HCT116 (cell line): ENCODE measurements around the gene GSTA3. TPM values are rescaled to one million over a fixed set of nuclear protein-coding genes. Genes with fewer than 3 reads are reported as not detected.
"Not testable (repeated sequence)": the region's sequence is repeated elsewhere in the genome, so short reads cannot be mapped to it uniquely, and the experiment has no call there.

Source experiments
- ATAC-seq: fragments of 200-7000 bp; cut with Tn5 transposase; 2 replicates; pipeline ENCODE4 v1.9.1; 2020; ENCODE audit warnings: mild to moderate bottlenecking, moderate library complexity
- BruUV-seq: library from RNA; stranded (reverse); fragments of 400-500 nt; replicated peaks from 2 replicates; lab custom pipeline; 2021; lab: Mats Ljungman, UMichigan
- CTCF ChIA-PET: fragments of 300-600 bp; sonication (Branson Sonifier 250); formaldehyde crosslinking; loops from one replicate; lab custom pipeline; 2021; ENCODE audit warnings: antibody characterized with exemption; lab: Charles Lee
- POLR2A ChIA-PET: fragments of 300-600, 350-600 bp; sonication (Branson Sonifier 250); formaldehyde crosslinking; loops from one replicate; lab custom pipeline; 2021; ENCODE audit warnings: antibody characterized with exemption; lab: Charles Lee
- RAD21 ChIA-PET, 2 experiments: fragments of 300-600 bp; sonication (Branson Sonifier 250); formaldehyde crosslinking; loops; one replicate each; lab custom pipeline; 2023; ENCODE audit warnings: low total read pairs in 2 of 2; ENCODE audit not compliant: uncharacterized antibody in 2 of 2, unreplicated experiment in 2 of 2, low non-redundant PET in 1 of 2; lab: Charles Lee
- DNase-seq: peaks from one replicate; pipeline ENCODE4 v3.0.0-alpha.2; 2010; ENCODE audit warnings: low read depth, low spot score
- H2AFZ ChIP-seq: fragments of 200-600 bp; shearing (Covaris generic), sonication (generic); 2 replicates; pipeline ENCODE4 v1.6.1; 2017; ENCODE audit warnings: low read depth, mixed run types, mixed read lengths, antibody characterized with exemption, low read length; ENCODE audit not compliant: poor library complexity, severe bottlenecking
- H3K27ac ChIP-seq: 2 replicates; pipeline ENCODE4 v1.5.1; 2012; ENCODE audit warnings: low read depth, low read length
- H3K27me3 ChIP-seq: fragments of 200-600 bp; sonication (generic); 2 replicates; pipeline ENCODE4 v1.6.1; 2016; ENCODE audit warnings: mixed run types, low read length, mixed read lengths; ENCODE audit not compliant: insufficient read depth
- H3K36me3 ChIP-seq, 2 experiments: fragments of 200-500 bp in 1 of 2; fragments of 200-600 bp in 1 of 2; sonication (Bioruptor generic) in 1 of 2; sonication (generic) in 1 of 2; 2 replicates each; pipeline versions ENCODE4 v1.5.1 to v1.6.1; 2014 to 2016; ENCODE audit warnings: low read length in 2 of 2, inconsistent platforms in 1 of 2, mixed read lengths in 1 of 2, mixed run types in 1 of 2; ENCODE audit not compliant: insufficient read depth in 2 of 2, control insufficient read depth in 1 of 2
- H3K4me1 ChIP-seq, 2 experiments: fragments of 200-600 bp in 1 of 2; sonication (generic) in 1 of 2; 2 replicates each; pipeline versions ENCODE4 v1.5.1 to v1.6.1; 2012 to 2017; ENCODE audit warnings: low read length in 2 of 2, inconsistent platforms in 1 of 2, mild to moderate bottlenecking in 1 of 2, mixed read lengths in 1 of 2, mixed run types in 1 of 2, moderate library complexity in 1 of 2; ENCODE audit not compliant: insufficient read depth in 2 of 2, control insufficient read depth in 1 of 2
- H3K4me2 ChIP-seq: fragments of 200-600 bp; sonication (generic); 2 replicates; pipeline ENCODE4 v1.6.1; 2017; ENCODE audit warnings: mixed run types, low read length, mixed read lengths
- H3K4me3 ChIP-seq, 2 experiments: fragments of 200-600 bp in 1 of 2; sonication (generic) in 1 of 2; replicated peaks in 1 of 2; 2 replicates each; pipeline ENCODE4 v1.5.1; 2011 to 2016; ENCODE audit warnings: low read length in 2 of 2, control low read depth in 1 of 2, low read depth in 1 of 2, mild to moderate bottlenecking in 1 of 2, mixed read lengths in 1 of 2, mixed run types in 1 of 2
- H3K79me2 ChIP-seq: fragments of 200-600 bp; sonication (generic); 2 replicates; pipeline ENCODE4 v1.6.1; 2017; ENCODE audit warnings: mild to moderate bottlenecking, mixed run types, low read length, moderate library complexity, mixed read lengths; ENCODE audit not compliant: insufficient read depth
- H3K9ac ChIP-seq: fragments of 200-600 bp; sonication (generic); 2 replicates; pipeline ENCODE4 v1.6.1; 2016; ENCODE audit warnings: low read length, mixed read lengths
- H3K9me2 ChIP-seq: fragments of 200-600 bp; sonication (generic), shearing (Covaris generic); 2 replicates; pipeline ENCODE4 v1.6.1; 2017; ENCODE audit warnings: mixed run types, mild to moderate bottlenecking, moderate library complexity; ENCODE audit not compliant: insufficient read depth
- H3K9me3 ChIP-seq, 2 experiments: fragments of 200-500 bp in 1 of 2; fragments of 200-600 bp in 1 of 2; sonication (Bioruptor generic) in 1 of 2; sonication (generic) in 1 of 2; 2 replicates each; pipeline ENCODE4 v1.6.1; 2014 to 2017; ENCODE audit warnings: low read length in 2 of 2, mixed read lengths in 2 of 2, inconsistent platforms in 1 of 2, low read depth in 1 of 2, mild to moderate bottlenecking in 1 of 2, mixed run types in 1 of 2, moderate library complexity in 1 of 2; ENCODE audit not compliant: control insufficient read depth in 1 of 2, insufficient read depth in 1 of 2
- H4K20me1 ChIP-seq: fragments of 200-600 bp; sonication (generic), shearing (Covaris generic); 2 replicates; pipeline ENCODE4 v1.6.1; 2017; ENCODE audit warnings: mixed run types, mild to moderate bottlenecking, moderate library complexity; ENCODE audit not compliant: insufficient read depth
- CBX3 ChIP-seq: IDR thresholded peaks from 2 replicates; pipeline ENCODE4 v1.6.1; 2012; ENCODE audit warnings: low read depth
- EGR1 ChIP-seq: IDR thresholded peaks from 2 replicates; pipeline ENCODE4 v1.6.1; 2012; ENCODE audit warnings: low read depth
- ELF1 ChIP-seq: IDR thresholded peaks from 2 replicates; pipeline ENCODE4 v1.6.1; 2012; ENCODE audit warnings: low read depth, borderline replicate concordance
- EZH2 ChIP-seq: fragments of 200-600 bp; sonication (generic); IDR thresholded peaks from 2 replicates; pipeline ENCODE4 v1.6.1; 2017; ENCODE audit warnings: antibody characterized with exemption, mixed run types
- EZH2phosphoT487 ChIP-seq: fragments of 200-600 bp; IDR thresholded peaks from 2 replicates; pipeline ENCODE4 v1.6.1; 2018; ENCODE audit warnings: antibody characterized with exemption, borderline replicate concordance
- JUND ChIP-seq: IDR thresholded peaks from 2 replicates; pipeline ENCODE4 v1.6.1; 2012
- POLR2A ChIP-seq: IDR thresholded peaks from 2 replicates; pipeline ENCODE4 v1.7.0; 2011; ENCODE audit warnings: borderline replicate concordance; ENCODE audit not compliant: insufficient read depth, insufficient read length; ENCODE audit errors: extremely low read depth
- RAD21 ChIP-seq: IDR thresholded peaks from 2 replicates; pipeline ENCODE4 v1.6.1; 2012; ENCODE audit warnings: low read depth, mild to moderate bottlenecking
- REST ChIP-seq: IDR thresholded peaks from 2 replicates; pipeline ENCODE4 v1.6.1; 2012; ENCODE audit warnings: low read depth
- SIN3A ChIP-seq: IDR thresholded peaks from 2 replicates; pipeline ENCODE4 v1.6.1; 2012; ENCODE audit warnings: low read depth
- YY1 ChIP-seq: IDR thresholded peaks from 2 replicates; pipeline ENCODE4 v1.6.1; 2011; ENCODE audit warnings: low read length, low read depth, moderate library complexity, mild to moderate bottlenecking; ENCODE audit not compliant: insufficient replicate concordance; ENCODE audit errors: extremely low read depth
- ZBTB33 ChIP-seq: IDR thresholded peaks from 2 replicates; pipeline ENCODE4 v1.6.1; 2011; ENCODE audit warnings: mild to moderate bottlenecking, low read length, moderate library complexity; ENCODE audit not compliant: insufficient replicate concordance; ENCODE audit errors: extremely low read depth
- ZFX ChIP-seq: fragments of 450-650 bp; IDR thresholded peaks from 2 replicates; pipeline ENCODE4 v1.6.1; 2017
- ZNF274 ChIP-seq: fragments of 200-500 bp; sonication (Bioruptor generic); IDR thresholded peaks from 2 replicates; pipeline ENCODE4 v1.6.1; 2014; ENCODE audit warnings: mild to moderate bottlenecking, low read depth, low read length, inconsistent platforms
- intact Hi-C: fragments of 100-400 bp; cut with micrococcal nuclease; formaldehyde crosslinking; loops from 2 replicates; pipeline ENCODE4 v1.10.0; 2022
- total RNA-seq: library from RNA; stranded (reverse); gene quantifications from one replicate; pipeline ENCODE4 v1.2.1, GENCODE V29; 2021; ENCODE audit not compliant: unreplicated experiment

GSTA3 gene
- total RNA-seq, 1 experiment from 2014 or later = not detected

- H3K27ac ChIP-seq, H3K36me3 ChIP-seq, H2AFZ ChIP-seq, H3K4me2 ChIP-seq, H3K4me1 ChIP-seq, intact Hi-C loops, DNase-seq, BruUV-seq, H3K4me3 ChIP-seq, H3K9me3 ChIP-seq, CTCF ChIA-PET, ATAC-seq, RAD21 ChIA-PET, H3K79me2 ChIP-seq, H3K9ac ChIP-seq, H3K9me2 ChIP-seq, H3K27me3 ChIP-seq, H4K20me1 ChIP-seq, POLR2A ChIA-PET: not testable (repeated sequence)
Measured at GRCh38 chr6:52923689-52924088, 14.2 kb upstream of the GSTA3 start.

GRCh38 chr6:52922161-52922560 is 12.7 kb upstream of the GSTA3 start:
- H3K79me2 ChIP-seq = no peaks in the 10 kb centered on the region
- no peaks in the 10 kb centered on the region for H4K20me1 ChIP-seq
- no peaks in the 10 kb centered on the region for H3K9me2 ChIP-seq
- DNase-seq = no peak
- peaks cover 0 to 8% of the 10 kb centered on the region in 2 experiments; a peak in 2 of 4 replicates for H3K4me1 ChIP-seq
- CTCF ChIA-PET = no interaction called here
- H3K4me3 ChIP-seq = no peak overlapping the region
- no peaks in the 10 kb centered on the region for H3K27me3 ChIP-seq
- no peaks in the 10 kb centered on the region for H3K36me3 ChIP-seq
- H3K9ac ChIP-seq = no peak overlapping the region
- ATAC-seq = no peak
- POLR2A ChIA-PET = no interaction called here
- TF ChIP-seq ELF1 (no peak), REST (no peak), ZFX (no peak), RAD21 (no peak), JUND (no peak), CBX3 (no peak), POLR2A (no peak), ZBTB33 (no peak), YY1 (no peak), SIN3A (no peak), EZH2 (no peak), EZH2phosphoT487 (no peak), ZNF274 (no peak), EGR1 (no peak)
- intact Hi-C loops = no loop called here
- H2AFZ ChIP-seq = no peak overlapping the region
- H3K27ac ChIP-seq = no peak overlapping the region
- H3K4me2 ChIP-seq = no peak overlapping the region
- no TSS peak for BruUV-seq
- RAD21 ChIA-PET = no interaction called here
- no peaks in the 10 kb centered on the region for H3K9me3 ChIP-seq
